HCT116 (cell line): Measurements from ENCODE around the gene SERGEF. TPM values are rescaled to one million over a fixed set of nuclear protein-coding genes. Genes with fewer than 3 reads are reported as not detected.

Source experiments
- ATAC-seq: fragments of 200-7000 bp; cut with Tn5 transposase; 2 replicates; pipeline ENCODE4 v1.9.1; 2020; ENCODE audit warnings: mild to moderate bottlenecking, moderate library complexity
- BruUV-seq: library from RNA; stranded (reverse); fragments of 400-500 nt; replicated peaks from 2 replicates; lab custom pipeline; 2021; lab: Mats Ljungman, UMichigan
- CTCF ChIA-PET: fragments of 300-600 bp; sonication (Branson Sonifier 250); formaldehyde crosslinking; loops from one replicate; lab custom pipeline; 2021; ENCODE audit warnings: antibody characterized with exemption; lab: Charles Lee
- POLR2A ChIA-PET: fragments of 300-600, 350-600 bp; sonication (Branson Sonifier 250); formaldehyde crosslinking; loops from one replicate; lab custom pipeline; 2021; ENCODE audit warnings: antibody characterized with exemption; lab: Charles Lee
- RAD21 ChIA-PET, 2 experiments: fragments of 300-600 bp; sonication (Branson Sonifier 250); formaldehyde crosslinking; loops; one replicate each; lab custom pipeline; 2023; ENCODE audit warnings: low total read pairs in 2 of 2; ENCODE audit not compliant: uncharacterized antibody in 2 of 2, unreplicated experiment in 2 of 2, low non-redundant PET in 1 of 2; lab: Charles Lee
- DNase-seq: peaks from one replicate; pipeline ENCODE4 v3.0.0-alpha.2; 2010; ENCODE audit warnings: low read depth, low spot score
- H2AFZ ChIP-seq: fragments of 200-600 bp; shearing (Covaris generic), sonication (generic); 2 replicates; pipeline ENCODE4 v1.6.1; 2017; ENCODE audit warnings: low read depth, mixed run types, mixed read lengths, antibody characterized with exemption, low read length; ENCODE audit not compliant: poor library complexity, severe bottlenecking
- H3K27ac ChIP-seq: 2 replicates; pipeline ENCODE4 v1.5.1; 2012; ENCODE audit warnings: low read depth, low read length
- H3K27me3 ChIP-seq: fragments of 200-600 bp; sonication (generic); 2 replicates; pipeline ENCODE4 v1.6.1; 2016; ENCODE audit warnings: mixed run types, low read length, mixed read lengths; ENCODE audit not compliant: insufficient read depth
- H3K36me3 ChIP-seq, 2 experiments: fragments of 200-500 bp in 1 of 2; fragments of 200-600 bp in 1 of 2; sonication (Bioruptor generic) in 1 of 2; sonication (generic) in 1 of 2; 2 replicates each; pipeline versions ENCODE4 v1.5.1 to v1.6.1; 2014 to 2016; ENCODE audit warnings: low read length in 2 of 2, inconsistent platforms in 1 of 2, mixed read lengths in 1 of 2, mixed run types in 1 of 2; ENCODE audit not compliant: insufficient read depth in 2 of 2, control insufficient read depth in 1 of 2
- H3K4me1 ChIP-seq, 2 experiments: fragments of 200-600 bp in 1 of 2; sonication (generic) in 1 of 2; 2 replicates each; pipeline versions ENCODE4 v1.5.1 to v1.6.1; 2012 to 2017; ENCODE audit warnings: low read length in 2 of 2, inconsistent platforms in 1 of 2, mild to moderate bottlenecking in 1 of 2, mixed read lengths in 1 of 2, mixed run types in 1 of 2, moderate library complexity in 1 of 2; ENCODE audit not compliant: insufficient read depth in 2 of 2, control insufficient read depth in 1 of 2
- H3K4me2 ChIP-seq: fragments of 200-600 bp; sonication (generic); 2 replicates; pipeline ENCODE4 v1.6.1; 2017; ENCODE audit warnings: mixed run types, low read length, mixed read lengths
- H3K4me3 ChIP-seq, 2 experiments: fragments of 200-600 bp in 1 of 2; sonication (generic) in 1 of 2; replicated peaks in 1 of 2; 2 replicates each; pipeline ENCODE4 v1.5.1; 2011 to 2016; ENCODE audit warnings: low read length in 2 of 2, control low read depth in 1 of 2, low read depth in 1 of 2, mild to moderate bottlenecking in 1 of 2, mixed read lengths in 1 of 2, mixed run types in 1 of 2
- H3K79me2 ChIP-seq: fragments of 200-600 bp; sonication (generic); 2 replicates; pipeline ENCODE4 v1.6.1; 2017; ENCODE audit warnings: mild to moderate bottlenecking, mixed run types, low read length, moderate library complexity, mixed read lengths; ENCODE audit not compliant: insufficient read depth
- H3K9ac ChIP-seq: fragments of 200-600 bp; sonication (generic); 2 replicates; pipeline ENCODE4 v1.6.1; 2016; ENCODE audit warnings: low read length, mixed read lengths
- H3K9me2 ChIP-seq: fragments of 200-600 bp; sonication (generic), shearing (Covaris generic); 2 replicates; pipeline ENCODE4 v1.6.1; 2017; ENCODE audit warnings: mixed run types, mild to moderate bottlenecking, moderate library complexity; ENCODE audit not compliant: insufficient read depth
- H3K9me3 ChIP-seq, 2 experiments: fragments of 200-500 bp in 1 of 2; fragments of 200-600 bp in 1 of 2; sonication (Bioruptor generic) in 1 of 2; sonication (generic) in 1 of 2; 2 replicates each; pipeline ENCODE4 v1.6.1; 2014 to 2017; ENCODE audit warnings: low read length in 2 of 2, mixed read lengths in 2 of 2, inconsistent platforms in 1 of 2, low read depth in 1 of 2, mild to moderate bottlenecking in 1 of 2, mixed run types in 1 of 2, moderate library complexity in 1 of 2; ENCODE audit not compliant: control insufficient read depth in 1 of 2, insufficient read depth in 1 of 2
- H4K20me1 ChIP-seq: fragments of 200-600 bp; sonication (generic), shearing (Covaris generic); 2 replicates; pipeline ENCODE4 v1.6.1; 2017; ENCODE audit warnings: mixed run types, mild to moderate bottlenecking, moderate library complexity; ENCODE audit not compliant: insufficient read depth
- JUND ChIP-seq: IDR thresholded peaks from 2 replicates; pipeline ENCODE4 v1.6.1; 2012
- RAD21 ChIP-seq: IDR thresholded peaks from 2 replicates; pipeline ENCODE4 v1.6.1; 2012; ENCODE audit warnings: low read depth, mild to moderate bottlenecking
- ZNF274 ChIP-seq: fragments of 200-500 bp; sonication (Bioruptor generic); IDR thresholded peaks from 2 replicates; pipeline ENCODE4 v1.6.1; 2014; ENCODE audit warnings: mild to moderate bottlenecking, low read depth, low read length, inconsistent platforms
- intact Hi-C: fragments of 100-400 bp; cut with micrococcal nuclease; formaldehyde crosslinking; loops from 2 replicates; pipeline ENCODE4 v1.10.0; 2022
- total RNA-seq: library from RNA; stranded (reverse); gene quantifications from one replicate; pipeline ENCODE4 v1.2.1, GENCODE V29; 2021; ENCODE audit not compliant: unreplicated experiment
- TF ChIP-seq, protein P1 (sequence below), 3 experiments: fragments of 200-600 bp in 1 of 3; sonication (generic) in 1 of 3; IDR thresholded peaks in 2 of 3; conservative IDR thresholded peaks in 1 of 3; 2 replicates each; pipeline ENCODE4 v1.5.1; 2012 to 2017; ENCODE audit warnings: low read depth in 2 of 3, low read length in 2 of 3, antibody characterized with exemption in 1 of 3, borderline replicate concordance in 1 of 3, control low read depth in 1 of 3, mild to moderate bottlenecking in 1 of 3, mixed read lengths in 1 of 3, mixed run types in 1 of 3, moderate library complexity in 1 of 3; ENCODE audit not compliant: insufficient read depth in 1 of 3
- TF ChIP-seq, protein P2 (sequence below): IDR thresholded peaks from 2 replicates; pipeline ENCODE4 v1.6.1; 2012; ENCODE audit warnings: low read depth

The SERGEF gene
- total RNA-seq, 1 experiment from 2014 or later = 32.8 TPM

DNA sequence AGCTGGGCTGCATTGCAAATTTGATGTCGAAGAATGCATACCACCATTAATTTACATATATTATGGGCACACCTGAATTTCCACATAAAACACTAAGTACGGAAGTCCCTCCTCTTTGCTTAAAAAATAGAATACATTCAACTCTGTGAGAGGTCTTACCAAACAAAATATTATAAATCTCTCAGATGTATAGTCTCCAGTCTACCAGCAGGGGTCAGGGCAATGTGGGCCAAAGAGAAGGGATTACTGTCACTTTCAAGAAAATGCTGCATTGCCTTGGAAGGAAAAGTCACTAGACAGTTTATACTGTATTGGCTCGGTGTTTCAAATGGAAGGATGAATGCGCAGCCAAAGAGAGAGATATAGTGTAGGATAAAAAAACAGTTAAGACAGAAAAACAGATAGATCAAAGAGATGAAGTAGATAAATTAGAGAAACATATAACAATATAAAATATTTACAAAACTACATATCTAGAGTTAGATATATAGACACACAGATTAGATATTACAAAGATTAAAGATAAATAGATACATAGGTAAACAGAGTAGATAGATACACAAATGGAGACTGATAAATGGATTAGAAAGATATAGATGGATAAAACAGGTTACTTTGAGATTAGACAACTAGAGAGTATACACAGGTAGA, 20.9 kb downstream of the SERGEF start:
- H2AFZ ChIP-seq = no peak overlapping the region
- ChIA-PET POLR2A (no interaction called here), CTCF (interaction anchor here (1.1 to 2.0 kb wide), 4 partner anchors 11 to 261 kb away, joined by 3 to 9 read pairs (median 4); no protein-coding TSS in a partner anchor), RAD21 (interaction anchor here in 1 of 2 experiments (1.0 kb wide), 1 partner anchor 123 kb away, joined by 3 read pairs; no protein-coding TSS in a partner anchor)
- intact Hi-C loops = loop anchor here (5.0 kb wide), 2 partner anchors 115 to 210 kb away; partner anchors contain the start of gene SAAL1
- DNase-seq (peak; percentile 42), ATAC-seq (peak; percentile 85)
- no peak overlapping the region for H3K9ac ChIP-seq
- no peaks in the 10 kb centered on the region for H3K9me3 ChIP-seq
- no peaks in the 10 kb centered on the region for H3K79me2 ChIP-seq
- no peak overlapping the region for H3K4me2 ChIP-seq
- no peaks in the 10 kb centered on the region for H4K20me1 ChIP-seq
- H3K27ac ChIP-seq = no peak overlapping the region
- H3K4me3 ChIP-seq = no peak overlapping the region
- BruUV-seq = no TSS peak
- no peaks in the 10 kb centered on the region for H3K9me2 ChIP-seq
- TF ChIP-seq, protein P1, sequence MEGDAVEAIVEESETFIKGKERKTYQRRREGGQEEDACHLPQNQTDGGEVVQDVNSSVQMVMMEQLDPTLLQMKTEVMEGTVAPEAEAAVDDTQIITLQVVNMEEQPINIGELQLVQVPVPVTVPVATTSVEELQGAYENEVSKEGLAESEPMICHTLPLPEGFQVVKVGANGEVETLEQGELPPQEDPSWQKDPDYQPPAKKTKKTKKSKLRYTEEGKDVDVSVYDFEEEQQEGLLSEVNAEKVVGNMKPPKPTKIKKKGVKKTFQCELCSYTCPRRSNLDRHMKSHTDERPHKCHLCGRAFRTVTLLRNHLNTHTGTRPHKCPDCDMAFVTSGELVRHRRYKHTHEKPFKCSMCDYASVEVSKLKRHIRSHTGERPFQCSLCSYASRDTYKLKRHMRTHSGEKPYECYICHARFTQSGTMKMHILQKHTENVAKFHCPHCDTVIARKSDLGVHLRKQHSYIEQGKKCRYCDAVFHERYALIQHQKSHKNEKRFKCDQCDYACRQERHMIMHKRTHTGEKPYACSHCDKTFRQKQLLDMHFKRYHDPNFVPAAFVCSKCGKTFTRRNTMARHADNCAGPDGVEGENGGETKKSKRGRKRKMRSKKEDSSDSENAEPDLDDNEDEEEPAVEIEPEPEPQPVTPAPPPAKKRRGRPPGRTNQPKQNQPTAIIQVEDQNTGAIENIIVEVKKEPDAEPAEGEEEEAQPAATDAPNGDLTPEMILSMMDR (IDR thresholded peaks at IDR 0.05 in 2 of 3, conservative IDR thresholded peaks at IDR 0.05 in 1 of 3; ENCODE audit: borderline replicate concordance in 1 of 3, insufficient read depth in 1 of 3, low read depth in 2 of 3, low read length in 2 of 3) = peak; percentile 54 to 89 (median 83); a peak in 5 of 6 replicates
- no peak for TF ChIP-seq JUND
- peak; percentile 69 for TF ChIP-seq RAD21
- no peak for TF ChIP-seq ZNF274
- TF ChIP-seq, protein P2, sequence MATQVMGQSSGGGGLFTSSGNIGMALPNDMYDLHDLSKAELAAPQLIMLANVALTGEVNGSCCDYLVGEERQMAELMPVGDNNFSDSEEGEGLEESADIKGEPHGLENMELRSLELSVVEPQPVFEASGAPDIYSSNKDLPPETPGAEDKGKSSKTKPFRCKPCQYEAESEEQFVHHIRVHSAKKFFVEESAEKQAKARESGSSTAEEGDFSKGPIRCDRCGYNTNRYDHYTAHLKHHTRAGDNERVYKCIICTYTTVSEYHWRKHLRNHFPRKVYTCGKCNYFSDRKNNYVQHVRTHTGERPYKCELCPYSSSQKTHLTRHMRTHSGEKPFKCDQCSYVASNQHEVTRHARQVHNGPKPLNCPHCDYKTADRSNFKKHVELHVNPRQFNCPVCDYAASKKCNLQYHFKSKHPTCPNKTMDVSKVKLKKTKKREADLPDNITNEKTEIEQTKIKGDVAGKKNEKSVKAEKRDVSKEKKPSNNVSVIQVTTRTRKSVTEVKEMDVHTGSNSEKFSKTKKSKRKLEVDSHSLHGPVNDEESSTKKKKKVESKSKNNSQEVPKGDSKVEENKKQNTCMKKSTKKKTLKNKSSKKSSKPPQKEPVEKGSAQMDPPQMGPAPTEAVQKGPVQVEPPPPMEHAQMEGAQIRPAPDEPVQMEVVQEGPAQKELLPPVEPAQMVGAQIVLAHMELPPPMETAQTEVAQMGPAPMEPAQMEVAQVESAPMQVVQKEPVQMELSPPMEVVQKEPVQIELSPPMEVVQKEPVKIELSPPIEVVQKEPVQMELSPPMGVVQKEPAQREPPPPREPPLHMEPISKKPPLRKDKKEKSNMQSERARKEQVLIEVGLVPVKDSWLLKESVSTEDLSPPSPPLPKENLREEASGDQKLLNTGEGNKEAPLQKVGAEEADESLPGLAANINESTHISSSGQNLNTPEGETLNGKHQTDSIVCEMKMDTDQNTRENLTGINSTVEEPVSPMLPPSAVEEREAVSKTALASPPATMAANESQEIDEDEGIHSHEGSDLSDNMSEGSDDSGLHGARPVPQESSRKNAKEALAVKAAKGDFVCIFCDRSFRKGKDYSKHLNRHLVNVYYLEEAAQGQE = no peak
- peaks cover 0 to 5% of the 10 kb centered on the region in 2 experiments; a peak in 2 of 4 replicates for H3K4me1 ChIP-seq
- peaks cover 0 to 2% of the 10 kb centered on the region in 2 experiments; a peak in 2 of 4 replicates for H3K36me3 ChIP-seq
- no peaks in the 10 kb centered on the region for H3K27me3 ChIP-seq
